GM21381 (cell line): Measurements from ENCODE around the gene RPL10.
"Not testable (repeated sequence)": the region's sequence is repeated elsewhere in the genome, so short reads cannot be mapped to it uniquely, and the experiment has no call there.

Experiments
- ATAC-seq: cut with Tn5 transposase; IDR thresholded peaks from one replicate; pipeline ENCODE4 v1.9.1; 2021; ENCODE audit warnings: mild to moderate bottlenecking, moderate library complexity; ENCODE audit not compliant: unreplicated experiment

The RPL10 gene

GRCh38 chrX:154399527-154400368 is 1.6 kb downstream of the RPL10 start:
- no peak for ATAC-seq

GRCh38 chrX:154400369-154400817 is 2.2 kb downstream of the RPL10 start:
- not testable (repeated sequence) for ATAC-seq

- no peak for ATAC-seq
Measured at GRCh38 chrX:154401045-154401799, 3.0 kb downstream of the RPL10 start.

GRCh38 chrX:154401918-154402621 is 3.9 kb downstream of the RPL10 start:
- ATAC-seq: no peak

- no peak for ATAC-seq
Measured at GRCh38 chrX:154402622-154403127, 4.5 kb downstream of the RPL10 start.

- ATAC-seq: no peak
Measured at GRCh38 chrX:154403192-154403591, 5.0 kb downstream of the RPL10 start.

- ATAC-seq: no peak
Measured at GRCh38 chrX:154403858-154404257, 5.7 kb downstream of the RPL10 start.

GRCh38 chrX:154404625-154405192 is 6.5 kb downstream of the RPL10 start:
- ATAC-seq: no peak

- no peak for ATAC-seq
Measured at GRCh38 chrX:154408659-154409221, 10.6 kb downstream of the RPL10 start.

GRCh38 chrX:154409222-154409871 is 11.2 kb downstream of the RPL10 start, which contains the start of gene DNASE1L1:
Gene DNASE1L1, minus strand, starts transcription at chrX:154409254. Its CDS starts 3,686 bp downstream, at chrX:154405568.
- no peak for ATAC-seq

GRCh38 chrX:154411981-154412340 is 13.8 kb downstream of the RPL10 start:
- peak; percentile 47 for ATAC-seq

- ATAC-seq: no peak
Measured at GRCh38 chrX:154412468-154412867, 14.3 kb downstream of the RPL10 start.

GRCh38 chrX:154413142-154413541 is 15.0 kb downstream of the RPL10 start:
- no peak for ATAC-seq

GRCh38 chrX:154417157-154417556 is 19.0 kb downstream of the RPL10 start:
- ATAC-seq: no peak

GRCh38 chrX:154419189-154419588 is 21.0 kb downstream of the RPL10 start:
- ATAC-seq: no peak

- no peak for ATAC-seq
Measured at GRCh38 chrX:154419688-154420401, 21.7 kb downstream of the RPL10 start.

- no peak for ATAC-seq
Measured at GRCh38 chrX:154420402-154420756, 22.2 kb downstream of the RPL10 start.

GRCh38 chrX:154426916-154427770 is 29.0 kb downstream of the RPL10 start:
- ATAC-seq: no peak
